HepG2 (cell line): Measurements from ENCODE around the gene CES5A. TPM values are rescaled to one million over a fixed set of nuclear protein-coding genes. Genes with fewer than 3 reads are reported as not detected.

Experiments
- ATAC-seq: fragments of 200-7000 bp; cut with Tn5 transposase; 3 replicates; pipeline ENCODE4 v1.9.1; 2020; ENCODE audit warnings: mild to moderate bottlenecking, moderate library complexity
- BruUV-seq: library from RNA; stranded (reverse); fragments of 400-500 nt; replicated peaks from 2 replicates; lab custom pipeline; 2021; lab: Mats Ljungman, UMichigan
- CTCF ChIA-PET: fragments of 300-600 bp; formaldehyde crosslinking; extraction: SDS; loops from one replicate; lab custom pipeline; 2021; ENCODE audit warnings: low total read pairs, inconsistent platforms, low intra/inter-chr PET ratio; lab: Yijun Ruan, JAX
- POLR2A ChIA-PET: fragments of 350-600 bp; sonication (Branson Sonifier 250); formaldehyde crosslinking; loops from one replicate; lab custom pipeline; 2020; ENCODE audit warnings: antibody characterized with exemption, inconsistent platforms; lab: Yijun Ruan, JAX
- DNase-seq: peaks from one replicate; pipeline ENCODE4 v3.0.0-alpha.2; 2015; ENCODE audit warnings: low spot score
- FAIRE-seq: peaks from 3 replicates; lab custom pipeline; 2011; peaks lifted over from hg19 to GRCh38; lab: Jason Lieb, UNC
- H2AFZ ChIP-seq: one replicate; pipeline ENCODE4 v1.6.1; 2011; ENCODE audit warnings: low read length, inconsistent platforms
- H3K27ac ChIP-seq: fragments of 300-600 bp; 3 replicates; pipeline ENCODE4 v1.8.0; 2011; ENCODE audit warnings: mixed run types, mild to moderate bottlenecking, mixed read lengths, low read length, inconsistent platforms; ENCODE audit not compliant: insufficient read depth; ENCODE audit errors: extremely low read length
- H3K27me3 ChIP-seq, 2 experiments: fragments of 200-600 bp in 1 of 2; 2 replicates in 1 of 2; 3 replicates in 1 of 2; pipeline versions ENCODE4 v1.6.0 to v1.8.0; 2011; ENCODE audit warnings: low read length in 2 of 2, mild to moderate bottlenecking in 2 of 2, moderate library complexity in 2 of 2, inconsistent platforms in 1 of 2; ENCODE audit not compliant: insufficient read depth in 2 of 2, control insufficient read depth in 1 of 2
- H3K36me3 ChIP-seq, 2 experiments: fragments of 200-600 bp in 1 of 2; replicated peaks in 1 of 2; 2 replicates in 1 of 2; 3 replicates in 1 of 2; pipeline versions ENCODE4 v1.5.1 to v1.8.0; 2011; ENCODE audit warnings: low read length in 2 of 2, inconsistent platforms in 1 of 2; ENCODE audit not compliant: insufficient read depth in 2 of 2, control insufficient read depth in 1 of 2
- H3K4me1 ChIP-seq: 2 replicates; pipeline ENCODE4 v1.5.1; 2012; ENCODE audit warnings: low read length, inconsistent platforms; ENCODE audit not compliant: insufficient read depth
- H3K4me2 ChIP-seq: 2 replicates; pipeline ENCODE4 v1.6.0; 2011; ENCODE audit warnings: low read depth, low read length, inconsistent platforms
- H3K4me3 ChIP-seq, 3 experiments: fragments of 200-600 bp in 1 of 3; sonication (generic), shearing (Covaris generic) in 1 of 3; replicated peaks in 1 of 3; 2 replicates each; pipeline ENCODE4 v1.5.1; 2011 to 2016; ENCODE audit warnings: low read length in 3 of 3, inconsistent platforms in 2 of 3, low read depth in 2 of 3, mild to moderate bottlenecking in 2 of 3, control low read depth in 1 of 3, mixed read lengths in 1 of 3; ENCODE audit not compliant: insufficient read depth in 1 of 3
- H3K79me2 ChIP-seq: one replicate; pipeline ENCODE4 v1.6.1; 2011; ENCODE audit warnings: low read length, inconsistent platforms; ENCODE audit not compliant: insufficient read depth
- H3K9ac ChIP-seq: 2 replicates; pipeline ENCODE4 v1.6.0; 2011; ENCODE audit warnings: mild to moderate bottlenecking, low read depth, low read length, inconsistent platforms; ENCODE audit not compliant: insufficient read depth
- H3K9me3 ChIP-seq: 2 replicates; pipeline ENCODE4 v1.5.1; 2012; ENCODE audit warnings: mild to moderate bottlenecking, low read length
- H4K20me1 ChIP-seq: 2 replicates; pipeline ENCODE4 v1.6.0; 2011; ENCODE audit warnings: inconsistent platforms, mild to moderate bottlenecking, low read length, moderate library complexity; ENCODE audit not compliant: insufficient read depth
- NCOA5 ChIP-seq: sonication (generic); formaldehyde crosslinking; IDR thresholded peaks from 2 replicates; pipeline ENCODE4 v1.4.0; 2020; ENCODE audit warnings: missing genetic modification reagents
- NFKB2 ChIP-seq: sonication (generic); formaldehyde crosslinking; IDR thresholded peaks from 2 replicates; pipeline ENCODE4 v1.4.0; 2020; ENCODE audit warnings: missing genetic modification reagents, borderline replicate concordance
- U2AF1 ChIP-seq: fragments of 200-400 bp; formaldehyde crosslinking; optimal IDR thresholded peaks from 2 replicates; pipeline ENCODE3; 2017; ENCODE audit warnings: mild to moderate bottlenecking, low read depth, low read length
- ZKSCAN8 ChIP-seq: IDR thresholded peaks from 2 replicates; pipeline ENCODE4 v1.6.1; 2016; ENCODE audit warnings: borderline replicate concordance, missing genetic modification reagents, missing compliant biosample characterization
- ZNF317 ChIP-seq: sonication (generic); formaldehyde crosslinking; IDR thresholded peaks from 2 replicates; pipeline ENCODE4 v1.5.0; 2020; ENCODE audit warnings: mild to moderate bottlenecking, missing genetic modification reagents
- ZNF883 ChIP-seq: sonication (generic); formaldehyde crosslinking; IDR thresholded peaks from 2 replicates; pipeline ENCODE4 v1.5.1; 2020; ENCODE audit warnings: mild to moderate bottlenecking, missing genetic modification reagents; ENCODE audit errors: not compliant biosample characterization
- WGBS: methylation state at CpG from one replicate; pipeline ENCODE4 v1.1.6; 2017; ENCODE audit warnings: low lambda C conversion rate; 5-methylcytosine and 5-hydroxymethylcytosine counted together
- in situ Hi-C: cut with HindIII; loops from 2 replicates; pipeline ENCODE4 v1.10.0; 2017; ENCODE audit warnings: low pct_unique_long_range_greater_than_20kb; ENCODE audit not compliant: extremely low pct_ligation_motif_present
- intact Hi-C: fragments of 100-400 bp; cut with micrococcal nuclease; formaldehyde crosslinking; loops from one replicate; pipeline ENCODE4 v1.10.0; 2022; ENCODE audit not compliant: unreplicated experiment
- polyA plus RNA-seq, 8 experiments: library from polyadenylated mRNA; depleted of rRNA in 3 of 8; stranded (reverse) in 7 of 8; unstranded in 1 of 8; fragments of >200 nt; fragmentation: Illumina TruSeq in 4 of 8; extraction: Trizol in 4 of 8; gene quantifications; 2 replicates each; pipeline versions ENCODE4 v1.2.1 to v1.2.3, GENCODE V29; 2011 to 2016; ENCODE audit warnings: low read depth in 4 of 8, missing spikeins in 1 of 8, mixed read lengths in 1 of 8; ENCODE audit not compliant: insufficient read depth in 1 of 8
- total RNA-seq, 5 experiments: library from RNA; depleted of rRNA; stranded (reverse); fragments of >200 nt; fragmentation: Illumina TruSeq; extraction: Trizol; gene quantifications; 2 replicates each; pipeline ENCODE4 v1.2.3, GENCODE V29; 2016; ENCODE audit warnings: low read depth in 1 of 5
- TF ChIP-seq, protein P1 (sequence below): fragments of 450-650 bp; IDR thresholded peaks from 2 replicates; pipeline ENCODE4 v1.6.1; 2016
- TF ChIP-seq, protein P2 (sequence below): sonication (generic); formaldehyde crosslinking; IDR thresholded peaks from 2 replicates; pipeline ENCODE4 v1.8.1; 2022; ENCODE audit warnings: low read depth, mild to moderate bottlenecking, missing genetic modification reagents
- TF ChIP-seq, protein P3 (sequence below): sonication (generic); formaldehyde crosslinking; IDR thresholded peaks from 2 replicates; pipeline ENCODE4 v1.4.0; 2020; ENCODE audit warnings: missing genetic modification reagents, borderline replicate concordance
- TF ChIP-seq, protein P4 (sequence below): sonication (generic); formaldehyde crosslinking; conservative IDR thresholded peaks from 2 replicates; pipeline ENCODE4 v1.8.0; 2022; ENCODE audit warnings: low read depth, missing genetic modification reagents
- TF ChIP-seq, protein P5 (sequence below): sonication (generic); formaldehyde crosslinking; IDR thresholded peaks from 2 replicates; pipeline ENCODE4 v1.4.0; 2020; ENCODE audit warnings: missing genetic modification reagents

The CES5A gene
- total and polyA plus RNA-seq, 2 of the 13 experiments (the other 11 are each of a cell fraction or from before 2014, with no cell fraction given), result not detected

DNA sequence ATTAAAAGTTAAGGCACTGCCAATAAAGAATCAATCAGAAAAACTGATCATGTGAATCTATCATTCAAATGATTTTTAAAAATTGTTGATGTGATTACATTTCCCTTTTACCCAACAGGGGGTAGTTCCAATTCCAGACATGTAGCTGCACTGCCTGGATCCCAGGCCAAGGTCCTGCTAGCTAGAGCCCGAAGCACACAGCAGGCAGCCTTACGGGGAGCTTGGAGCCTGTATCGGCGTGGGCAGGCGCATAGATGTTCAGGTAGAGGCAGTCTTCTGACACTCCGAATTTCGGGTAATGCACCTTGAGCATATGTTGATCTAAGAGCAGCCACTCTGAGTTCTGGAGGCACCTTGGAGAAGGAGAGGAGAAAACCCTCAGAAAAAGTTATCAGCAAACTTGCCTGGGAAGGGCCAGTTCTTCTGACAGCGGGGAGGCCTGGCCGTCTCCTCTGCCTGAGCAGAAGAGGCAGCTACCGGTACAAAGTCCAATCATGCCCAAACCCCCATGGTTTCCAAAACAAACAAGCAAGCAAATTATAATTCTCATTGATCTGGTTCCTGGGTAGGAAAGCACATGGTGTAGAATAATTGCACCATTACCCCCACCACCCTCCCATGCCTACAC, 3.6 kb downstream of the CES5A start:
- CTCF ChIA-PET, result no interaction called here
- intact Hi-C loops, result no loop called here
- Histone ChIP-seq H4K20me1 (no peaks in the 10 kb centered on the region), H3K79me2 (no peaks in the 10 kb centered on the region), H3K9me3 (no peaks in the 10 kb centered on the region), H3K4me2 (peak overlapping the region; percentile 65), H3K27ac (no peak overlapping the region), H2AFZ (no peak overlapping the region), H3K4me1 (peaks cover 16% of the 10 kb centered on the region), H3K27me3 (peaks cover 0 to 4% of the 10 kb centered on the region in 2 experiments; a peak in 1 of 5 replicates), H3K36me3 (no peaks in the 10 kb centered on the region), H3K9ac (no peak overlapping the region), H3K4me3 (peak overlapping the region in 1 of 3 experiments; percentile 32; a peak in 2 of 6 replicates)
- peak; percentile 89 for ATAC-seq
- POLR2A ChIA-PET, result no interaction called here
- peak; percentile 57 for FAIRE-seq
- WGBS, result 11% methylated on average over 10 of the region's 10 CpGs
- peak; percentile 48 for DNase-seq
- no TSS peak for BruUV-seq
- in situ Hi-C loops, result no loop called here
- TF ChIP-seq NFKB2 (0 out of 2 replicates have a peak, but pooled peaks have one; percentile 24), ZKSCAN8 (CRISPR knock-in tag) (peak; percentile 58; the same call in 1 of the 2 replicates), NCOA5 (CRISPR knock-in tag) (no peak), ZNF317 (CRISPR knock-in tag) (no peak), U2AF1 (no peak), ZNF883 (no peak)
- TF ChIP-seq, protein P1, sequence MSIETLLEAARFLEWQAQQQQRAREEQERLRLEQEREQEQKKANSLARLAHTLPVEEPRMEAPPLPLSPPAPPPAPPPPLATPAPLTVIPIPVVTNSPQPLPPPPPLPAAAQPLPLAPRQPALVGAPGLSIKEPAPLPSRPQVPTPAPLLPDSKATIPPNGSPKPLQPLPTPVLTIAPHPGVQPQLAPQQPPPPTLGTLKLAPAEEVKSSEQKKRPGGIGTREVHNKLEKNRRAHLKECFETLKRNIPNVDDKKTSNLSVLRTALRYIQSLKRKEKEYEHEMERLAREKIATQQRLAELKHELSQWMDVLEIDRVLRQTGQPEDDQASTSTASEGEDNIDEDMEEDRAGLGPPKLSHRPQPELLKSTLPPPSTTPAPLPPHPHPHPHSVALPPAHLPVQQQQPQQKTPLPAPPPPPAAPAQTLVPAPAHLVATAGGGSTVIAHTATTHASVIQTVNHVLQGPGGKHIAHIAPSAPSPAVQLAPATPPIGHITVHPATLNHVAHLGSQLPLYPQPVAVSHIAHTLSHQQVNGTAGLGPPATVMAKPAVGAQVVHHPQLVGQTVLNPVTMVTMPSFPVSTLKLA, result peak; percentile 25; the same call in 1 of the 2 replicates
- TF ChIP-seq, protein P2, sequence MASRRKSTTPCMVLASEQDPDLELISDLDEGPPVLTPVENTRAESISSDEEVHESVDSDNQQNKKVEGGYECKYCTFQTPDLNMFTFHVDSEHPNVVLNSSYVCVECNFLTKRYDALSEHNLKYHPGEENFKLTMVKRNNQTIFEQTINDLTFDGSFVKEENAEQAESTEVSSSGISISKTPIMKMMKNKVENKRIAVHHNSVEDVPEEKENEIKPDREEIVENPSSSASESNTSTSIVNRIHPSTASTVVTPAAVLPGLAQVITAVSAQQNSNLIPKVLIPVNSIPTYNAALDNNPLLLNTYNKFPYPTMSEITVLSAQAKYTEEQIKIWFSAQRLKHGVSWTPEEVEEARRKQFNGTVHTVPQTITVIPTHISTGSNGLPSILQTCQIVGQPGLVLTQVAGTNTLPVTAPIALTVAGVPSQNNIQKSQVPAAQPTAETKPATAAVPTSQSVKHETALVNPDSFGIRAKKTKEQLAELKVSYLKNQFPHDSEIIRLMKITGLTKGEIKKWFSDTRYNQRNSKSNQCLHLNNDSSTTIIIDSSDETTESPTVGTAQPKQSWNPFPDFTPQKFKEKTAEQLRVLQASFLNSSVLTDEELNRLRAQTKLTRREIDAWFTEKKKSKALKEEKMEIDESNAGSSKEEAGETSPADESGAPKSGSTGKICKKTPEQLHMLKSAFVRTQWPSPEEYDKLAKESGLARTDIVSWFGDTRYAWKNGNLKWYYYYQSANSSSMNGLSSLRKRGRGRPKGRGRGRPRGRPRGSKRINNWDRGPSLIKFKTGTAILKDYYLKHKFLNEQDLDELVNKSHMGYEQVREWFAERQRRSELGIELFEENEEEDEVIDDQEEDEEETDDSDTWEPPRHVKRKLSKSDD (CRISPR knock-in tag), result no peak
- TF ChIP-seq, protein P3, sequence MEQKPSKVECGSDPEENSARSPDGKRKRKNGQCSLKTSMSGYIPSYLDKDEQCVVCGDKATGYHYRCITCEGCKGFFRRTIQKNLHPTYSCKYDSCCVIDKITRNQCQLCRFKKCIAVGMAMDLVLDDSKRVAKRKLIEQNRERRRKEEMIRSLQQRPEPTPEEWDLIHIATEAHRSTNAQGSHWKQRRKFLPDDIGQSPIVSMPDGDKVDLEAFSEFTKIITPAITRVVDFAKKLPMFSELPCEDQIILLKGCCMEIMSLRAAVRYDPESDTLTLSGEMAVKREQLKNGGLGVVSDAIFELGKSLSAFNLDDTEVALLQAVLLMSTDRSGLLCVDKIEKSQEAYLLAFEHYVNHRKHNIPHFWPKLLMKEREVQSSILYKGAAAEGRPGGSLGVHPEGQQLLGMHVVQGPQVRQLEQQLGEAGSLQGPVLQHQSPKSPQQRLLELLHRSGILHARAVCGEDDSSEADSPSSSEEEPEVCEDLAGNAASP (CRISPR knock-in tag), result no peak
- TF ChIP-seq, protein P4, sequence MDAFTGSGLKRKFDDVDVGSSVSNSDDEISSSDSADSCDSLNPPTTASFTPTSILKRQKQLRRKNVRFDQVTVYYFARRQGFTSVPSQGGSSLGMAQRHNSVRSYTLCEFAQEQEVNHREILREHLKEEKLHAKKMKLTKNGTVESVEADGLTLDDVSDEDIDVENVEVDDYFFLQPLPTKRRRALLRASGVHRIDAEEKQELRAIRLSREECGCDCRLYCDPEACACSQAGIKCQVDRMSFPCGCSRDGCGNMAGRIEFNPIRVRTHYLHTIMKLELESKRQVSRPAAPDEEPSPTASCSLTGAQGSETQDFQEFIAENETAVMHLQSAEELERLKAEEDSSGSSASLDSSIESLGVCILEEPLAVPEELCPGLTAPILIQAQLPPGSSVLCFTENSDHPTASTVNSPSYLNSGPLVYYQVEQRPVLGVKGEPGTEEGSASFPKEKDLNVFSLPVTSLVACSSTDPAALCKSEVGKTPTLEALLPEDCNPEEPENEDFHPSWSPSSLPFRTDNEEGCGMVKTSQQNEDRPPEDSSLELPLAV (CRISPR knock-in tag), result no peak
- TF ChIP-seq, protein P5, sequence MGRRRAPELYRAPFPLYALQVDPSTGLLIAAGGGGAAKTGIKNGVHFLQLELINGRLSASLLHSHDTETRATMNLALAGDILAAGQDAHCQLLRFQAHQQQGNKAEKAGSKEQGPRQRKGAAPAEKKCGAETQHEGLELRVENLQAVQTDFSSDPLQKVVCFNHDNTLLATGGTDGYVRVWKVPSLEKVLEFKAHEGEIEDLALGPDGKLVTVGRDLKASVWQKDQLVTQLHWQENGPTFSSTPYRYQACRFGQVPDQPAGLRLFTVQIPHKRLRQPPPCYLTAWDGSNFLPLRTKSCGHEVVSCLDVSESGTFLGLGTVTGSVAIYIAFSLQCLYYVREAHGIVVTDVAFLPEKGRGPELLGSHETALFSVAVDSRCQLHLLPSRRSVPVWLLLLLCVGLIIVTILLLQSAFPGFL (CRISPR knock-in tag), result no peak
